C4-2B (cell line): Measurements from ENCODE around the gene PCSK6.

Experiments
- ZFX ChIP-seq: fragments of 450-650 bp; IDR thresholded peaks from 2 replicates; pipeline ENCODE4 v1.6.1; 2017
- TF ChIP-seq, protein P1 (sequence below): fragments of 450-650 bp; conservative IDR thresholded peaks from 2 replicates; pipeline ENCODE4 v1.5.1; 2017; ENCODE audit warnings: mild to moderate bottlenecking

DNA sequence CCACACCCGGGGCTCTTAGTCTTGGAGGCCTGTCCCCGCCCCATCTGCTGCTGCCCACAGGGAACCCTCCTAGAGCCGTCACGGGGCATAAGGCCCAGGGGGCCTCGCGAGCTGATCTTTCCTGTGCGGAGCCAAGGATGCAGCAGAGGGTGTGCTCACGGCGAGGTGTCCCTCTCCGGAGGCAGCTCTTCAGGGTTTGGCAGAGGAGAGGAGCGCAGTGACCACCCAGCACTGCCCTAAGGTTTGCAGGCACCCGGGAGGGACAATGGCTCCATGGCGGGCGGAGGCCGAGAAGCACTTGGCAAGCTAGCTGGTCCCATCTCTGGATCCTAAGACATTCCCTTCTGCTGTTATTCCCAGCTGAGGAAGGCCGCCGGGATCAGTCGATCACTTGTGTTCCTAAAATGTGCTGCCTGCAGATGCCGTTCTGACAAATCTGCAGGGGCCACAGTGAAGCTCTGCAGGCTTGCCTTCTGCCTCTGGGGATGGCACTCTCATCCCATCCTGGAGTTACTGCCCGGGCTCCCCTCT lies 47.4 kb upstream of the PCSK6 start:
- TF ChIP-seq, protein P1, sequence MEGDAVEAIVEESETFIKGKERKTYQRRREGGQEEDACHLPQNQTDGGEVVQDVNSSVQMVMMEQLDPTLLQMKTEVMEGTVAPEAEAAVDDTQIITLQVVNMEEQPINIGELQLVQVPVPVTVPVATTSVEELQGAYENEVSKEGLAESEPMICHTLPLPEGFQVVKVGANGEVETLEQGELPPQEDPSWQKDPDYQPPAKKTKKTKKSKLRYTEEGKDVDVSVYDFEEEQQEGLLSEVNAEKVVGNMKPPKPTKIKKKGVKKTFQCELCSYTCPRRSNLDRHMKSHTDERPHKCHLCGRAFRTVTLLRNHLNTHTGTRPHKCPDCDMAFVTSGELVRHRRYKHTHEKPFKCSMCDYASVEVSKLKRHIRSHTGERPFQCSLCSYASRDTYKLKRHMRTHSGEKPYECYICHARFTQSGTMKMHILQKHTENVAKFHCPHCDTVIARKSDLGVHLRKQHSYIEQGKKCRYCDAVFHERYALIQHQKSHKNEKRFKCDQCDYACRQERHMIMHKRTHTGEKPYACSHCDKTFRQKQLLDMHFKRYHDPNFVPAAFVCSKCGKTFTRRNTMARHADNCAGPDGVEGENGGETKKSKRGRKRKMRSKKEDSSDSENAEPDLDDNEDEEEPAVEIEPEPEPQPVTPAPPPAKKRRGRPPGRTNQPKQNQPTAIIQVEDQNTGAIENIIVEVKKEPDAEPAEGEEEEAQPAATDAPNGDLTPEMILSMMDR, result no peak
- TF ChIP-seq ZFX, result no peak
